Ovary (tissue), 9 donors: Measurements from ENCODE around the gene NPDC1. TPM values are rescaled to one million over a fixed set of nuclear protein-coding genes. Genes with fewer than 3 reads are reported as not detected.

Experiments used
- DNase-seq, 5 donors: peaks; one replicate each; pipeline ENCODE4 v3.0.0-alpha.2; 2019 to 2020
- H3K27ac ChIP-seq, 2 donors: fragments of 200-600 bp; one replicate each; pipeline versions ENCODE4 v1.5.1 to v1.8.0; 2019 to 2022
- H3K27me3 ChIP-seq: fragments of 200-600 bp; one replicate; pipeline ENCODE4 v1.8.0; 2022
- H3K36me3 ChIP-seq: fragments of 200-600 bp; sonication (generic); one replicate; pipeline ENCODE4 v1.5.1; 2019
- H3K4me1 ChIP-seq: one replicate; pipeline ENCODE4 v1.8.1; 2013; ENCODE audit warnings: mild to moderate bottlenecking, moderate library complexity; ENCODE audit not compliant: insufficient read depth
- H3K4me3 ChIP-seq: fragments of 200-600 bp; sonication (generic); one replicate; pipeline ENCODE4 v1.5.1; 2017
- H3K9me3 ChIP-seq, 2 donors: fragments of 200-600 bp in 1 of 2; sonication (generic) in 1 of 2; one replicate each; pipeline versions ENCODE4 v1.5.1 to v1.8.1; 2013 to 2019; ENCODE audit warnings: mild to moderate bottlenecking in 1 of 2, moderate library complexity in 1 of 2
- CTCF ChIP-seq, 3 donors: fragments of 450-650 bp in 2 of 3; fragments of 200-600 bp in 1 of 3; IDR thresholded peaks; one replicate each; pipeline versions ENCODE4 v1.5.1 to v1.8.0; 2016 to 2022; ENCODE audit warnings: antibody characterized with exemption in 3 of 3, mild to moderate bottlenecking in 1 of 3
- EP300 ChIP-seq: sonication (generic); formaldehyde crosslinking; IDR thresholded peaks from one replicate; pipeline ENCODE4 v1.6.1; 2017; ENCODE audit warnings: antibody characterized with exemption
- POLR2A ChIP-seq: fragments of 450-650 bp; IDR thresholded peaks from one replicate; pipeline ENCODE4 v1.6.1; 2017; ENCODE audit warnings: antibody characterized with exemption, mild to moderate bottlenecking, moderate library complexity
- WGBS, 3 donors: extraction: QIAGEN DNeasy Blood & Tissue Kit in 1 of 3; methylation state at CpG; one replicate each; pipeline versions ENCODE4 v1.1.5 to v1.1.7; 2013 to 2017; 5-methylcytosine and 5-hydroxymethylcytosine counted together
- intact Hi-C, 4 donors: fragments of 100-400 bp; cut with DNase I; formaldehyde crosslinking; loops; one replicate each; pipeline versions ENCODE4 v1.11.0 to v1.15.1; 2022 to 2023
- polyA plus RNA-seq, 2 donors: library from polyadenylated mRNA; stranded (reverse); fragments of 200-250 nt in 1 of 2; fragments of 350-450 nt in 1 of 2; fragmentation: Illumina TruSeq in 1 of 2; extraction: RNeasy Lipid Tissue Mini Kit (QIAGEN cat#74804) in 1 of 2; gene quantifications; one replicate each; pipeline ENCODE4 v1.2.3, GENCODE V29; 2013 to 2014
- total RNA-seq, 7 donors: library from RNA; depleted of rRNA in 2 of 7; stranded (reverse); fragments of >200 nt in 2 of 7; fragmentation: NEBNext Ultra II Directional in 3 of 7; extraction: Animal tissue kit (Norgen Biotek cat#: 25700) in 3 of 7; gene quantifications; one replicate each; pipeline versions ENCODE4 v1.1.0 to v1.2.4, GENCODE V29; 2016 to 2023
- donor health status: DM: no; HTN: no; CAD: no; lungs with moderate emphysema.
- donor health status: DM: no; HTN: no; CAD: no.
- donor health status: Bipolar disorder and iron deficiency.
- donor health status: DM: yes; HTN: yes; CAD: no.
- donor health status: DM: no; HTN: no; CAD: no.
- donor health status: DM: yes; HTN: yes; CAD: no.

The NPDC1 gene
- total and polyA plus RNA-seq, 9 donors, result 2.1 to 112 (median 49.9) TPM

GRCh38 chr9:137030538-137031527 is 15.1 kb downstream of the NPDC1 start:
- Histone ChIP-seq H3K9me3 (no peaks in the 10 kb centered on the region), H3K27ac (no peak overlapping the region), H3K4me3 (no peak overlapping the region), H3K27me3 (no peaks in the 10 kb centered on the region), H3K36me3 (no peaks in the 10 kb centered on the region), H3K4me1 (peaks cover 4% of the 10 kb centered on the region)
- no peak for TF ChIP-seq CTCF (IDR thresholded peaks at IDR 0.05)
- no peak for TF ChIP-seq EP300
- TF ChIP-seq POLR2A, result no peak
- 84 to 86% (median 86%) methylated on average over 51 to 65 of the region's 65 CpGs for WGBS, 3 donors
- intact Hi-C loops, result loop anchor here in 2 of 4 donors (5.0 kb wide), 3 partner anchors 79 to 244 kb away; partner anchors contain the start of genes LCN12 (in 1 of the 2) and PHPT1 (in 1 of the 2)
- DNase-seq, result no peak

- TF ChIP-seq EP300 (no peak), POLR2A (no peak), CTCF (IDR thresholded peaks at IDR 0.05) (no peak)
- no peaks in the 10 kb centered on the region for H3K27me3 ChIP-seq
- H3K36me3 ChIP-seq, result no peaks in the 10 kb centered on the region
- DNase-seq, result no peak
- no peaks in the 10 kb centered on the region for H3K9me3 ChIP-seq
- H3K4me3 ChIP-seq, result no peak overlapping the region
- 75 to 86% (median 80%) methylated on average over 15 of the region's 15 CpGs for WGBS, 3 donors
- no peak overlapping the region for H3K27ac ChIP-seq
- H3K4me1 ChIP-seq, result peaks cover 3% of the 10 kb centered on the region
- intact Hi-C loops, result loop anchor here in 2 of 4 donors (5.0 kb wide), 3 partner anchors 78 to 243 kb away; partner anchors contain the start of genes LCN12 (in 1 of the 2) and PHPT1 (in 1 of the 2)
Observed at GRCh38 chr9:137030006-137030405, 16.0 kb downstream of the NPDC1 start.

DNA sequence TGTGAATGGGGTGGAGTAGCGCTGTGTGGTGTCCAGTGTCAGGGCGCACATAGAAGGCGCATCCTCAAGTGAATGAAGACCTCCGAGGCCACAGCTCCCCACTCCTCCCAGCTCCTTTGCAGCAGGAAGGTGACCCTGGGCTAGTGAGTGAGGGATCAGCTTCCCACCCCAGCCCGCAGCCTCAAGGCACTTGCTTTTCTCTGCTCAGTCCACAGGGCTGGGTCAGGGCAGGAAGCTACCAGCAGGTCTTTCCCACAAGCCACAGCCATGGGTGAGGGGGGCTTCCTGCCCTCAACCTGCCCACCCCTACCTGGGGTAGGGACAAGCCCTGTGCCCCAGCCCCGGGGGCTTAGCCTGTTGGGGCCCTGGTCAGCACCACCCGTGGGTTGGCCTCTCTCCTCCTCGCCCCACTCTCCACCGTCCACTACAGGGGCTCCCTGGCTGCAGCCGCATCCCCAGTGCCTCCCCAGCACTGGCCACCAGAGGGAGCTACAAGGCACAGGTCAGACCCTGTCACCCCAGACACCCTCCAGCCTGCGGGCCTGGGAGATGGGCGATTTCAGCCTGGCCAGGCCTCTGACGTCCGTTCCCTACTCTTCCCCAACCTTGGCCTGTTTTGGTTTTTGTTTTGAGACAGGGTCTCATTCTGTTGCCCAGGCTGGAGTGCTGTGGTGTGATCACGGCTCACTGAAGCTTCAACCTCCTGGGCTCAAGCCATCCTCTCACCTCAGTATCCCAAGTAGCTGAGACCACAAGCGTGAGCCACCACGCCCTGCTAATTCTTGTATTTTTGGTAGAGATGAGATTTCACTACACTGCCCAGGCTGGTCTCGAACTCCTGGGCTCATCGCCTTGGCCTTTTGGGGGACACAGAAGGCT is 16.7 kb downstream of the NPDC1 start:
- Histone ChIP-seq H3K4me1 (peaks cover 3% of the 10 kb centered on the region), H3K27ac (no peak overlapping the region), H3K27me3 (no peaks in the 10 kb centered on the region), H3K4me3 (peak overlapping the region; percentile 53), H3K36me3 (no peaks in the 10 kb centered on the region), H3K9me3 (no peaks in the 10 kb centered on the region)
- intact Hi-C loops, result loop anchor here in 1 of 4 donors (5.0 kb wide), 1 partner anchor 38 kb away; no protein-coding TSS in a partner anchor
- TF ChIP-seq POLR2A, result no peak
- no peak for TF ChIP-seq EP300
- peak; percentile 63 to 70 (median 63) for TF ChIP-seq CTCF (IDR thresholded peaks at IDR 0.05)
- 29 to 35% (median 34%) methylated on average over 18 to 19 of the region's 19 CpGs for WGBS, 3 donors
- peak; percentile 53 to 80 (median 74) for DNase-seq
